ENCODE measurements around the gene NUDT22.

GRCh38 chr11:64204080-64204440 lies 22.0 kb upstream of the NUDT22 start:
- TF ChIP-seq, protein P1, sequence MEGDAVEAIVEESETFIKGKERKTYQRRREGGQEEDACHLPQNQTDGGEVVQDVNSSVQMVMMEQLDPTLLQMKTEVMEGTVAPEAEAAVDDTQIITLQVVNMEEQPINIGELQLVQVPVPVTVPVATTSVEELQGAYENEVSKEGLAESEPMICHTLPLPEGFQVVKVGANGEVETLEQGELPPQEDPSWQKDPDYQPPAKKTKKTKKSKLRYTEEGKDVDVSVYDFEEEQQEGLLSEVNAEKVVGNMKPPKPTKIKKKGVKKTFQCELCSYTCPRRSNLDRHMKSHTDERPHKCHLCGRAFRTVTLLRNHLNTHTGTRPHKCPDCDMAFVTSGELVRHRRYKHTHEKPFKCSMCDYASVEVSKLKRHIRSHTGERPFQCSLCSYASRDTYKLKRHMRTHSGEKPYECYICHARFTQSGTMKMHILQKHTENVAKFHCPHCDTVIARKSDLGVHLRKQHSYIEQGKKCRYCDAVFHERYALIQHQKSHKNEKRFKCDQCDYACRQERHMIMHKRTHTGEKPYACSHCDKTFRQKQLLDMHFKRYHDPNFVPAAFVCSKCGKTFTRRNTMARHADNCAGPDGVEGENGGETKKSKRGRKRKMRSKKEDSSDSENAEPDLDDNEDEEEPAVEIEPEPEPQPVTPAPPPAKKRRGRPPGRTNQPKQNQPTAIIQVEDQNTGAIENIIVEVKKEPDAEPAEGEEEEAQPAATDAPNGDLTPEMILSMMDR (conservative IDR thresholded peaks at IDR 0.05; ENCODE audit: low read length), result no peak
- TF ChIP-seq EZH2phosphoT487 (IDR thresholded peaks at IDR 0.05; ENCODE audit: borderline replicate concordance), result no peak

Data from Loucy (cell line).